HG03442 (cell line): ENCODE results near the gene SETD7.
A peak's percentile ranks its signal among the peaks of the same experiment; 100 is the strongest.

Source experiments
- ATAC-seq: cut with Tn5 transposase; IDR thresholded peaks from one replicate; pipeline ENCODE4 v1.9.1; 2021; ENCODE audit warnings: mild to moderate bottlenecking, moderate library complexity; ENCODE audit not compliant: unreplicated experiment

The SETD7 gene

GRCh38 chr4:139552517-139553307 lies 3.3 kb downstream of the SETD7 start:
- ATAC-seq: no peak

DNA sequence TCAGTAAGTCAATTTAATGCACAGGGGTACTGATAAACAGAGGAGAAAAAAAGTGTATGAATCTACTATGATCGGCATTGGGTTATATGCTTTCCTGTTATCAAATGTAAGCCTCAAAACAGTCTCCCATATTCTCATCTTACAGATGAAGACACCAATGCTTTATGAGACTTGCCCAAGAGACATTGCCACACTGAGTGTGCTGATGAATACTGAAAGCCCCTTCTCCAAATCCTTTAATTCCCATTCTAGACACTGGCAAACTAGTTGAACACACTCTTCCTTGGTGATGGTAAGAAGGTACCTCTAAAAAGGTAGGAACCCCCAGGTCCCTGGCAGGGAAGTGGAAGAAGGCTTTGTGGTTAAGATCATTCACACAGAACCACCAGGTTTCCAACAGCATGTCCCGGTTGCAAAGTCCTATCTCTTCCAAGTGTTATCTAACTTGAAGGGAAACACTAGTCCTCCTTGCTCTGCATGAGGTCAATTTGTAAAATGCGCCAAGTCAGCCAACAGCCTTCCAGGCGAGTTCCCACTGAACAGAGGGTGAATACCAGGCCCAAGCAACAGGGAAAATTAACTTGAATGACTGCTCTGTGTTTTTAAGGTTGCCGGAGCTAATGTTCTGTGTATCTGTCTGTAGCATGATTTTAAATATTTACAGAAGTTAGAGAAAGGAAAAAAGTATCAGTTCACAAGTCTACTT lies 5.1 kb downstream of the SETD7 start:
- no peak for ATAC-seq

DNA sequence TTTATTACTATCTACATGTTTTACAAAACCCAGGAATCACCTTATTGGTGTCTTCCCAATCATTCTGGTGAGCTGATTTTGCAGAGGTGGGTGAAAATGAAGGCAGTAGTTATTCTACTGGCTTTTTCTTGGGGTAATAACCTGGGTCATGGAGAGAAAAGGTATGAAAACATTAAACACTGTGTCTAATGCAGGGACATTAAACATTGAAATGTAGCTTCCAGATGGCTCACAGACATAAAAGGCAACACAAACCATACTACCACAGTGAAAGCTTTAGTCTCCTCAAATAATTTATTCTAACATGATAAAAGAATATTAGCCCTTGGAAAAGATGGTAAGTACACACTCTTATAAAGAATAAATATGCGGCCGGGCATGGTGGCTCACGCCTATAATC lies 8.0 kb downstream of the SETD7 start:
- no peak for ATAC-seq

DNA sequence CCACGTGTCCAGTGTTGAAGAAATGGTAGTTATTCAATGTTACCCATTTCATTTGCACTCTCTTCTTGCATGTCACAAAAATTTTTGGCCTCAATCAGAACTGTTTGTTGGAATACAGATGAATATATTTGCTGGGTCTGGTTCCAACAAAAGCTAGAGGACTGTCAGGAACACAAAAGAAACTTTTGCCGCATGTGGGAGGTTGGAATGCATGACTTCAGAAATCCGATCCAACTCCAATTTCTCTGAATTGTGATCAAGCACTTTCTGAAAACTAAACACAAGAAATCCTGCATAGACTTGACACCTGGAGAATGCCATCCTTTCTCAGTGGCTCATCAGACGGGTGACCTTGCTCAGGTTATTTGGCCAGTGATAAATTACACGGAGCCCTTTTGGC lies 15.4 kb downstream of the SETD7 start:
- no peak for ATAC-seq

- ATAC-seq: no peak
Measured at GRCh38 chr4:139540161-139540560, 15.9 kb downstream of the SETD7 start.

- ATAC-seq: no peak
Measured at GRCh38 chr4:139537292-139537691, 18.7 kb downstream of the SETD7 start.

- no peak for ATAC-seq
Measured at GRCh38 chr4:139535871-139536234, 20.2 kb downstream of the SETD7 start.

GRCh38 chr4:139535228-139535870 lies 20.7 kb downstream of the SETD7 start:
- no peak for ATAC-seq

DNA sequence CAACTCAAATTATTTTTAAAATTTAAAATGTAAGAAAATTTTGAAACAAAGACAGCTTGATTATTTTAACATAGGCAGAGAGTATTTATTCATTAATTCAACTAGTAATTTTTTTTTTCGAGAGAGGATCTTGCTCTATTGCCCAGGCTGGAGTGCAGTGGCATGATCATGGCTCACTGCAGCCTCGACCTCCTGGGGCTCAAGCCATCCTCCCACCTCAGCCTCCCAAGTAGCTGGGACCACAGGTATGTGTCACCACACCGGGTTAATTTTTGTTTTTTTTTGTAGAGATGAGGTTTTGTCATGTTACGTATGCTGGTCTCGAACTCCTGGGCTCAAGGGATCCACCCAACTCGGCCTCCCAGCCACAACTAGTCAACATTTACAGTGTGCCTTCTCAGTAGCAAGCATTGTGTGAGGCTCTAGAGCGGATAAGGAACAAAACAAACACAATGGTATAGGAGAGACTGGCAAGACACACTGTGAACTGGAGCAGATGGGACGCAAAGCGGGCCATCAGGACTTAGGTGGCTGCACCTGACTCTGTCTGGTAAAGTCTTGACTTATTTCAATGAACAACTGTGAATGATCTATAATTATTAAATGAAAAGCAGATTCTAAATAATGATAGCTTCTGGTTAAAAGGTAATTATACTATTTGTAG lies 21.6 kb downstream of the SETD7 start:
- ATAC-seq: no peak

DNA sequence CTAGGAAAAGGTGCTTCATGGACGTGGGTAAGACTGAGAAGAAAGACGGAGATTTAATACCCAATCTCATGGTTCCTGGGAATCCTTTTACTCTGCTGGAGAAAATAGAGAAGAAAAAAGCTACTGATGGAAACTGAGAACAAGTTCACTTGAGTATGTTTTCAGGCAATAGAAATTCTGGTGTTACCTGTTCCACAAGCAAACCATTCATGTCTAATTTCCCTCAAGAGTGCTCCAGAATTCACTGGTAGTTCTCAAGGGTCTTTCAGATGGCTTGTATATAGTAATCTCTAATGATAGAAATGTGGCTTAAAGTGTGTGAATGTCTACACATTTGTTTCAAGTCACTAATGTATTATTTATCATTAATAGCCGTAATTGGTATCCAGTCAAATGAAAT lies 22.5 kb downstream of the SETD7 start:
- no peak for ATAC-seq

- no peak for ATAC-seq
Measured at GRCh38 chr4:139532947-139533346, 23.1 kb downstream of the SETD7 start.

DNA sequence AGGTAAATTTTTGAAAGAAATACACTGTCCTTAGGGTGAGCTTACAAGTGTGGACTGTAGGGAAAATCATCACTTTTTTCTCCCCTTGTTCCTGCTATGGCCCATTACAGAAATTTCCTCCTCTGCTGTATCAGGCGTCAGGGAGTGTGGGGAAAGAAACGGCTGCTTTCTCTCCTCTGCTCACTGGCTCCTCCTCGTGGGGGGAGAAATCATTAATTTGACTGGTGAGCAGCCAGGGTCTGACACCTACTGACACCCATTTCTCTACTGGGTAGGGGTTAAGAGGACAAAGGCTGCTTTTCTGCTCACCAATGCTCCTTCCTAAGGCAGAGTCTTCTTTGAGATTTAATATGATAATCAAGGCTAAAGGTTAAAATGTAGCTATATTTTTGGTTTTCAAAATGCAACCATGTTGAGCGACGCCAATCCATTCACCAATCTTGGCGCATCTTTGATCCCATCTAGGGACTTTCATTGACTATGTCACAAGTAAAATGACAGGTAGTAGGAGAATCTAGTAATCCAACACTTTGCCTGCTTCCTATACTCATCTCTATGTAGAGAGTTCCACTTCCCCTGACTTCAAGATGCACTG lies 25.1 kb downstream of the SETD7 start:
- ATAC-seq: peak; percentile 48

- ATAC-seq: peak; percentile 76
Measured at GRCh38 chr4:139528377-139529005, 27.5 kb downstream of the SETD7 start.

DNA sequence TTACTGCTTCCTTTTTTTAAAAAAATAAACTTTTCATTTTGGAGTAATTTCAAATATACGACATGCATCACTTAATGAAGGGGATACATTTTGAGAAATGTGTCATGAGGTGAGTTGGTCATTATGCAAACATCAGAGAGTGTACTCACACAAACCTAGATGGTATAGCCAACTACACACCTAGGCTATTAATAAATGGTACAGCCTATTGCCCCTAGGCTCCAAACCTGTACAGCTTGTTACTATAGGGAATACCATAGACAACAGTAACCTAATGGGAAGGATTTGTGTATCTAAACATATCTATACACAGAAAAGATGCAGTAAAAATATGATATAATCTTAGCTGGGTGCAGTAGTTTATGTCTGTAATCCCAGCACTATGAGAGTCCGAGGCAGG lies 29.1 kb downstream of the SETD7 start:
- ATAC-seq: no peak

DNA sequence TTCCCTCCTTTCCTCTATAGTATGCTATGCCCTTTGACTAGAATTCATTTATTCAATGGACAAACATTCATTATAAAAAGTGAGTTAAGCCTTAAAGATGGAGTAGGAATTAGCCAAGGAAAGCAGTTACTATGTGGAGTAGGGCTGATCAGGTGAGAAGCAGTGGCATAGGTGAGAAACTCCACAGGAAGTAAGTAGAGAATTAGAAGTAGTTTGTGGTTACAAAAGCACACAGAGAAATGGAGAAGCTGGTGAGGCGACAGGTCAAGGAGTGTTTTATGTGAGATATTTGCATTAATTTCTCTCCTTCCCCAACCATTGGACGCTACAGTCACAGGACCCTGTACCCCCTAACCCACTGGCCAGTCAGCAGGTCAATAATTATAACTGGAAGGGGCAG lies 30.6 kb downstream of the SETD7 start:
- ATAC-seq: no peak

DNA sequence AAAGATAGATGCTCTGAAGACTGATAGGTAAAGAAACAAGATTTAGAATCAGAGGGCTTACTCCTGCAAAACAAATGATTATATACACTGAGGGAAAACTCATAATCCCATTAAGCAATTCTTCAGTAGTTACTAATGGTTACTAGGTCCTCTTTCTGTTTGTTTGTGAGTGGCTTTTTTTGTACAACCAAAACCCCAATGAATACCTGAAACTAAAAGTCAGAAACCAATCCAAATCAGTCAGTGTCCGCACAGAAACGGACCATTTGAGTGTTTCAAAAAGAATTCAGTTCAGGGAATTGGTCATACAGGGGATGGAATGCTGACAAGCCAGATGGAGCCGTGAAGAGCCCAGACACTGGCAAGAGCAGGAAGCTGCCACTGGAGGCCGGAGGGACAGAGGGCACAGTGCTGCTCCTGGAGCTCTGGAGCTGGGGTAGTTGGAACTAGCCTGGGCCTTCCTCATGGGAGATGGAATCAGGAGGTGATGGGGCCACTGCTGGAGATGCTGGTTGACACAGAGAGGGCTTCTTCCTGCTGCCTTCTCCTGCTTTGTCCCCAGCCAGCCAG lies 31.9 kb downstream of the SETD7 start:
- peak; percentile 24 for ATAC-seq

DNA sequence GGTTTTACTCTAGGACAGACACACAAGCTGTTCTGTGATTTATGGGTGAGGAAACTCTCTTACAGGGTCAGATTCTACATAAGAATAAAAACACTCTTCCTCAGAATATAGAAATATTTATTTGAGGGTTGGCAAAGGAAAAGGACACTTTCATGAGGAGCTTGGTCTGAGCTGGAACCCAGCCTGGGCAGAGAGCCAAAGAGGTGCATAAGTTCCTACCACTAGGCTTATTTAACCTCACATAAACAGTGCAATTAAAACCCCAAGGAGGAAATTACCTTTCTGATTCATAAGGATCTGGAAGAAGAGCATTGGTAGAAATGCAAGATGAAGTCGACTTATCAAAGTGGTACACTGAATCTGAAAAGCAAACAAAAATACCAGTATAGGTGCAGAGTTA lies 32.9 kb downstream of the SETD7 start:
- ATAC-seq: no peak

DNA sequence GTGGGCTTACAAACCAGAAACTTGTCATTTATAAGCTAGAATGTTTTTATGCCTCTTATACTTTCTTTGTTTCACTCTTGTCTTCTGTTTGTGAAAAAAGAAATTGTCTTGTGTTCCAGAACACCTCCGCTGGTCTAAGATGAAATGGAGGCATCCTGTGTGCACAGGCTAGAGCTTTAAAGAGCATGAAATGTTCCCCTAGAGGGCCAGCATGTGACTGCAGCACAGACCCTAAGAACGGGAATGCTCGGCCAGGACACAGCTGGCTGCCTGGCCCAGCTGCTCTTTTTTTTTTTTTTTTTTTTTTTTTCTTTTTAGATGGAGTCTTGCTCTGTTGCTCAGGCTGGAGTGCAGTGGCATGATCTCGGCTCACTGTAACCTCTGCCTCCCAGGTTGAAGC lies 33.6 kb downstream of the SETD7 start:
- peak; percentile 28 for ATAC-seq

- peak; percentile 49 for ATAC-seq
Measured at GRCh38 chr4:139521754-139522401, 34.1 kb downstream of the SETD7 start.

DNA sequence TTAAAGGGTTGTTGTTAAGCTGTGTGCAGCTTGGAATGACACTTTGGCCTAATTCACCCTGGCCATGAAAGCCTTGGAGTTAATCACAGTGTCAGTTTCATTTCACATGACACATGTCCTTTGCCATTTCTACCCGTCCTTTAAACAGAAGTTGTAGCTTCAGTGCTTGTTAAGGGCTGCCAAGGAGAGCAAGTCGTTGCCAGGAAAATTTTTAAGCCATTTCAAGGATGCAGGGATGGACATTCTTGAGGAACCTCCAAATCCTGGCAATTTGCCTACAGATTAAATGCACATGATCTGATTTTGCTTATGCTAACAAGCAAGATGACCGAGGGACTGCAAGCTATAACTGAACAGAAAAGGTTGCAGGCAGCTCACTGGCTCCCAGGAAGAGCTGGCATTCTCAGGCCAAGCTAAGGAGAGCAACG lies 40.5 kb downstream of the SETD7 start:
- no peak for ATAC-seq
